ENCODE measurements around the gene MT1A. TPM values are rescaled to one million over a fixed set of nuclear protein-coding genes. Genes with fewer than 3 reads are reported as not detected.

The MT1A gene
- polyA plus RNA-seq, 1 donor (not counting 4 experiments of a cell fraction or from before 2014, with no cell fraction given), result not detected

DNA sequence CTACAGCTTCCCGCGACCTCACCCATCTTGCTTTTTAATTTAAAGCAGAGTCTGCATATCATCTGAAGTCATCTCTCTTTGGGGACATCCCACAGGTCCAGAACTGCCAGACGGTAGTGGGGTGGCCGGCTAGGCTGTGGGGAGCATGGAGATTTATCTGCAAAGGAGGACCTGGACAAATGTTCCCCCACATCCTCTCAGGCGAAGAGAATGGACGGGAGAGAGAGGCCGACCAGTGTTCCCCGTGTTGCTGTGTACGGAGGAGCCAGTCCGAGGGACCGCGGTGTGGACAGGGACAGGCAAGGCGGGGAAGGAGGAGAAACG is 6.7 kb upstream of the MT1A start:
- H3K4me3 ChIP-seq (ENCODE audit: control insufficient read depth in 2 of 3, extremely low read depth in 1 of 3, insufficient read depth in 2 of 3, low read depth in 1 of 3, low read length in 3 of 3), result no peak overlapping the region
- H2AFZ ChIP-seq (ENCODE audit: control insufficient read depth, low read length), result no peak overlapping the region
- H3K27ac ChIP-seq (ENCODE audit: control insufficient read depth, insufficient read depth, low read length), result no peak overlapping the region
- no peaks in the 10 kb centered on the region for H3K9me3 ChIP-seq (ENCODE audit: control insufficient read depth, low read depth, low read length)
- peaks cover 8% of the 10 kb centered on the region for H3K4me1 ChIP-seq (ENCODE audit: control insufficient read depth, extremely low read depth, insufficient read depth, low read length)
- TF ChIP-seq, protein P1, sequence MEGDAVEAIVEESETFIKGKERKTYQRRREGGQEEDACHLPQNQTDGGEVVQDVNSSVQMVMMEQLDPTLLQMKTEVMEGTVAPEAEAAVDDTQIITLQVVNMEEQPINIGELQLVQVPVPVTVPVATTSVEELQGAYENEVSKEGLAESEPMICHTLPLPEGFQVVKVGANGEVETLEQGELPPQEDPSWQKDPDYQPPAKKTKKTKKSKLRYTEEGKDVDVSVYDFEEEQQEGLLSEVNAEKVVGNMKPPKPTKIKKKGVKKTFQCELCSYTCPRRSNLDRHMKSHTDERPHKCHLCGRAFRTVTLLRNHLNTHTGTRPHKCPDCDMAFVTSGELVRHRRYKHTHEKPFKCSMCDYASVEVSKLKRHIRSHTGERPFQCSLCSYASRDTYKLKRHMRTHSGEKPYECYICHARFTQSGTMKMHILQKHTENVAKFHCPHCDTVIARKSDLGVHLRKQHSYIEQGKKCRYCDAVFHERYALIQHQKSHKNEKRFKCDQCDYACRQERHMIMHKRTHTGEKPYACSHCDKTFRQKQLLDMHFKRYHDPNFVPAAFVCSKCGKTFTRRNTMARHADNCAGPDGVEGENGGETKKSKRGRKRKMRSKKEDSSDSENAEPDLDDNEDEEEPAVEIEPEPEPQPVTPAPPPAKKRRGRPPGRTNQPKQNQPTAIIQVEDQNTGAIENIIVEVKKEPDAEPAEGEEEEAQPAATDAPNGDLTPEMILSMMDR (optimal IDR thresholded peaks at IDR 0.05 in 1 of 3, IDR thresholded peaks at IDR 0.05 in 1 of 3, conservative IDR thresholded peaks at IDR 0.05 in 1 of 3; ENCODE audit: extremely low read depth in 1 of 3, insufficient read depth in 2 of 3, low read length in 3 of 3), result no peak
- H3K79me2 ChIP-seq (ENCODE audit: control insufficient read depth, insufficient read depth, low read length), result peaks cover under 1% of the 10 kb centered on the region
- H3K9me1 ChIP-seq (ENCODE audit: control insufficient read depth, extremely low read depth, insufficient read depth, low read length), result no peaks in the 10 kb centered on the region
- H3K27me3 ChIP-seq (ENCODE audit: control insufficient read depth, extremely low read depth, insufficient read depth, low read length), result peaks cover 41% of the 10 kb centered on the region
- H3K36me3 ChIP-seq (ENCODE audit: control insufficient read depth in 2 of 2, extremely low read depth in 1 of 2, insufficient read depth in 2 of 2, low read length in 2 of 2), result no peaks in the 10 kb centered on the region
- dilution Hi-C loops (cut with MboI; ENCODE audit: extremely low pct_ligation_motif_present, low sequenced_read_pairs), result no loop called here
- peaks cover 3% of the 10 kb centered on the region for H4K20me1 ChIP-seq (ENCODE audit: control insufficient read depth, extremely low read depth, insufficient read depth, low read length)
- no peak overlapping the region for H3K4me2 ChIP-seq (ENCODE audit: control insufficient read depth, extremely low read depth, insufficient read depth, low read depth, low read length)
- H3K9ac ChIP-seq (ENCODE audit: control insufficient read depth, extremely low read depth, insufficient read depth, low read length), result no peak overlapping the region
- DNase-seq (ENCODE audit: low read depth, low spot score) (no peak), FAIRE-seq (no peak)

DNA sequence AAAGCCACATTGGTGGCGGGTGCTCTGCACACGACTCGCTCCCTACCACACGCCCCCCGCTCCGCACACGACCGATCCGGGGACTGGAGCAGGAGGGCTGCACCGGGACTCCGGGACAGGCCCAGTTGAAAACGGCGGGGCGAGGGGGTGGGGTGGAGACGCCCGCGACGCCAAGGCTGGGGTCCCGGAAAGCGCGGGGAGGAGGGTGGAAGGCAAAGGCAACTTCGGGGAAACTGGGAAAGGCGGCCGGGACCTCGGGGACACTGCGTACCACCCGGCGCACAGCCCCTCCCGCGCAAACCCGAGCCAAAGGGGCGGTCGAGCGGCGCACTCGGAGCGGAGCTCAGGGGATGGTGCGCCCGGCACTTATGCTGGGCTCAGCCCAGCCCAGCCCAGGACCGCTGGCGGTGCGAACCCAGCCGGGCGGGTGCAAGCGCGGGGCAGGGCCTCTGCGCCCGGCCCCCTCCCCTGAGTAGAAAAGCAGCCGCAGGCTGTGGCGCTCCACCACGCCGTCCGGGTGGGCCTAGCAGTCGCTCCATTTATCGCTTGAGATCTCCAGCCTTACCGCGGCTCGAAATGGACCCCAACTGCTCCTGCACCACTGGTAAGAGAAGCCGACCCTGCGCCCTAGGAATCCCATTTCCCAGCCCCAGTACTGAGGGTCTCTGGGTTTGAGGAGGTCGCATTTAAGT is 6.2 kb upstream of the MT1A start, which contains the start of gene MT1M:
Gene MT1M, plus strand, starts transcription at position 504 of the 692 bp plus-strand sequence. Its CDS starts 73 bp downstream, at position 577.
- H2AFZ ChIP-seq (ENCODE audit: control insufficient read depth, low read length), result no peak within 1 kb of the TSS
- H3K9me1 ChIP-seq (ENCODE audit: control insufficient read depth, extremely low read depth, insufficient read depth, low read length), result no peaks in the 10 kb centered on the region
- no peak within 1 kb of the TSS for H3K4me2 ChIP-seq (ENCODE audit: control insufficient read depth, extremely low read depth, insufficient read depth, low read depth, low read length)
- dilution Hi-C loops (cut with MboI; ENCODE audit: extremely low pct_ligation_motif_present, low sequenced_read_pairs), result no loop called here
- peaks cover 3% of the 10 kb centered on the region for H4K20me1 ChIP-seq (ENCODE audit: control insufficient read depth, extremely low read depth, insufficient read depth, low read length)
- no peaks in the 10 kb centered on the region for H3K79me2 ChIP-seq (ENCODE audit: control insufficient read depth, insufficient read depth, low read length)
- no peak within 1 kb of the TSS for H3K27ac ChIP-seq (ENCODE audit: control insufficient read depth, insufficient read depth, low read length)
- no peak within 1 kb of the TSS for H3K9ac ChIP-seq (ENCODE audit: control insufficient read depth, extremely low read depth, insufficient read depth, low read length)
- H3K9me3 ChIP-seq (ENCODE audit: control insufficient read depth, low read depth, low read length), result no peaks in the 10 kb centered on the region
- H3K27me3 ChIP-seq (ENCODE audit: control insufficient read depth, extremely low read depth, insufficient read depth, low read length), result peaks cover 42% of the 10 kb centered on the region
- H3K36me3 ChIP-seq (ENCODE audit: control insufficient read depth in 2 of 2, extremely low read depth in 1 of 2, insufficient read depth in 2 of 2, low read length in 2 of 2), result no peaks in the 10 kb centered on the region
- DNase-seq (ENCODE audit: low read depth, low spot score), result no peak
- TF ChIP-seq, protein P1 (optimal IDR thresholded peaks at IDR 0.05 in 1 of 3, IDR thresholded peaks at IDR 0.05 in 1 of 3, conservative IDR thresholded peaks at IDR 0.05 in 1 of 3; ENCODE audit: extremely low read depth in 1 of 3, insufficient read depth in 2 of 3, low read length in 3 of 3), result no peak
- TF ChIP-seq EZH2 (IDR thresholded peaks at IDR 0.05; ENCODE audit: low read length), result peak; percentile 26
- H3K4me3 ChIP-seq (ENCODE audit: control insufficient read depth in 2 of 3, extremely low read depth in 1 of 3, insufficient read depth in 2 of 3, low read depth in 1 of 3, low read length in 3 of 3), result no peak within 1 kb of the TSS
- peaks cover 4% of the 10 kb centered on the region for H3K4me1 ChIP-seq (ENCODE audit: control insufficient read depth, extremely low read depth, insufficient read depth, low read length)
- FAIRE-seq, result no peak

Data from keratinocyte (primary cell).